Liver (tissue), 9 donors: ENCODE results near the gene TCHP. TPM values are rescaled to one million over a fixed set of nuclear protein-coding genes. Genes with fewer than 3 reads are reported as not detected.

Experiments used
- DNase-seq: peaks from one replicate; pipeline ENCODE4 v3.0.0-alpha.2; 2017; ENCODE audit warnings: low spot score
- H3K27ac ChIP-seq, 2 donors: one replicate each; pipeline ENCODE4 v1.7.0; 2013; ENCODE audit warnings: inconsistent platforms in 2 of 2, low read length in 2 of 2, control low read depth in 1 of 2, low read depth in 1 of 2, mild to moderate bottlenecking in 1 of 2
- H3K27me3 ChIP-seq, 4 donors: one replicate each; pipeline versions ENCODE4 v1.6.1 to v1.7.0; 2013; ENCODE audit warnings: low read length in 3 of 4, inconsistent platforms in 1 of 4, mild to moderate bottlenecking in 1 of 4, moderate library complexity in 1 of 4; ENCODE audit not compliant: control insufficient read depth in 4 of 4, insufficient read depth in 4 of 4
- H3K36me3 ChIP-seq, 4 donors: one replicate each; pipeline versions ENCODE4 v1.6.1 to v1.7.0; 2013; ENCODE audit warnings: low read length in 3 of 4, mild to moderate bottlenecking in 3 of 4, low read depth in 1 of 4, moderate library complexity in 1 of 4; ENCODE audit not compliant: control insufficient read depth in 4 of 4, insufficient read depth in 3 of 4
- H3K4me1 ChIP-seq, 4 donors: one replicate each; pipeline versions ENCODE4 v1.6.1 to v1.7.0; 2013; ENCODE audit warnings: low read length in 3 of 4, mild to moderate bottlenecking in 3 of 4, moderate library complexity in 1 of 4; ENCODE audit not compliant: control insufficient read depth in 4 of 4, insufficient read depth in 4 of 4
- H3K4me3 ChIP-seq, 3 donors: one replicate each; pipeline versions ENCODE4 v1.6.1 to v1.7.0; 2013; ENCODE audit warnings: low read length in 3 of 3, control low read depth in 1 of 3, low read depth in 1 of 3, mild to moderate bottlenecking in 1 of 3
- H3K9ac ChIP-seq, 2 donors: one replicate each; pipeline ENCODE4 v1.7.0; 2013; ENCODE audit warnings: low read length in 2 of 2, mild to moderate bottlenecking in 2 of 2, moderate library complexity in 2 of 2, control low read depth in 1 of 2, low read depth in 1 of 2
- H3K9me3 ChIP-seq, 4 donors: one replicate each; pipeline versions ENCODE4 v1.6.1 to v1.7.0; 2013; ENCODE audit warnings: low read length in 3 of 4; ENCODE audit not compliant: control insufficient read depth in 4 of 4
- ATF3 ChIP-seq: IDR thresholded peaks from 2 replicates; pipeline ENCODE4 v1.6.1; 2016; ENCODE audit warnings: antibody characterized with exemption
- CTCF ChIP-seq: fragments of 150-350 bp; IDR thresholded peaks from 2 replicates; pipeline ENCODE4 v1.5.1; 2017; ENCODE audit warnings: improper control_type of control experiment, low read depth, low read length; ENCODE audit not compliant: missing input control
- FOXA1 ChIP-seq: IDR thresholded peaks from 2 replicates; pipeline ENCODE4 v1.6.1; 2016; ENCODE audit warnings: antibody characterized with exemption
- FOXA2 ChIP-seq: IDR thresholded peaks from 2 replicates; pipeline ENCODE4 v1.6.1; 2016; ENCODE audit warnings: antibody characterized with exemption
- GABPA ChIP-seq, 2 donors: IDR thresholded peaks in 1 of 2; conservative IDR thresholded peaks in 1 of 2; 2 replicates each; pipeline ENCODE4 v1.6.1; 2016; ENCODE audit warnings: antibody characterized with exemption in 2 of 2, mild to moderate bottlenecking in 1 of 2, moderate library complexity in 1 of 2
- HNF4G ChIP-seq: IDR thresholded peaks from 2 replicates; pipeline ENCODE4 v1.6.1; 2016; ENCODE audit warnings: antibody characterized with exemption
- JUND ChIP-seq, 2 donors: IDR thresholded peaks; 2 replicates each; pipeline ENCODE4 v1.6.1; 2016; ENCODE audit warnings: antibody characterized with exemption in 2 of 2
- MAX ChIP-seq: IDR thresholded peaks from 2 replicates; pipeline ENCODE4 v1.6.1; 2016; ENCODE audit warnings: antibody characterized with exemption
- NR2F2 ChIP-seq: IDR thresholded peaks from 2 replicates; pipeline ENCODE4 v1.6.1; 2016; ENCODE audit warnings: antibody characterized with exemption
- RAD21 ChIP-seq, 2 donors: IDR thresholded peaks; 2 replicates each; pipeline ENCODE4 v1.6.1; 2016; ENCODE audit warnings: antibody characterized with exemption in 2 of 2, mild to moderate bottlenecking in 2 of 2
- REST ChIP-seq: IDR thresholded peaks from 2 replicates; pipeline ENCODE4 v1.6.1; 2016; ENCODE audit warnings: antibody characterized with exemption, mild to moderate bottlenecking
- RXRA ChIP-seq, 2 donors: IDR thresholded peaks; 2 replicates each; pipeline ENCODE4 v1.6.1; 2017 to 2018; ENCODE audit warnings: antibody characterized with exemption in 2 of 2, mild to moderate bottlenecking in 1 of 2
- SP1 ChIP-seq: IDR thresholded peaks from 2 replicates; pipeline ENCODE4 v1.6.1; 2018; ENCODE audit warnings: antibody characterized with exemption, mild to moderate bottlenecking
- TAF1 ChIP-seq: conservative IDR thresholded peaks from 2 replicates; pipeline ENCODE4 v1.6.1; 2016; ENCODE audit warnings: antibody characterized with exemption, mild to moderate bottlenecking
- WGBS: extraction: QIAGEN DNeasy Blood & Tissue Kit; methylation state at CpG from one replicate; pipeline ENCODE4 v1.1.7; 2013; 5-methylcytosine and 5-hydroxymethylcytosine counted together
- polyA plus RNA-seq, 2 donors: library from polyadenylated mRNA; stranded (reverse) in 1 of 2; unstranded in 1 of 2; fragments of 200-250 nt in 1 of 2; fragments of >200 nt in 1 of 2; fragmentation: Nextera tagmentation in 1 of 2; extraction: Ambion mirVana in 1 of 2; gene quantifications; one replicate each; pipeline versions ENCODE4 v1.2.1 to v1.2.3, GENCODE V29; 2013 to 2015
- total RNA-seq, 2 donors: library from RNA; depleted of rRNA; stranded (reverse); fragments of >200 nt; gene quantifications; one replicate each; pipeline ENCODE4 v1.2.3, GENCODE V29; 2014
- donor health status: healthy.
- donor health status: healthy.
- donor health status: healthy.
- donor health status: healthy.
- donor health status: healthy.

TCHP gene
- total and polyA plus RNA-seq, 4 donors, result 5.0 to 9.8 (median 5.2) TPM

- DNase-seq, result no peak
- no peaks in the 10 kb centered on the region for H3K9me3 ChIP-seq
- TF ChIP-seq HNF4G (no peak), JUND (IDR thresholded peaks at IDR 0.05) (no peak), CTCF (no peak), FOXA2 (no peak), SP1 (no peak), REST (no peak), GABPA (IDR thresholded peaks at IDR 0.05 in 1 of 2, conservative IDR thresholded peaks at IDR 0.05 in 1 of 2) (no peak), ATF3 (no peak), NR2F2 (no peak)
- peaks cover 10 to 19% (median 15%) of the 10 kb centered on the region in 4 donors for H3K4me1 ChIP-seq
- 82% methylated on average over 10 of the region's 10 CpGs for WGBS
- no peak overlapping the region for H3K27ac ChIP-seq
- H3K36me3 ChIP-seq, result no peaks in the 10 kb centered on the region
- H3K4me3 ChIP-seq, result no peak overlapping the region
- no peak overlapping the region for H3K9ac ChIP-seq
- H3K27me3 ChIP-seq, result no peaks in the 10 kb centered on the region
These were observed 22.4 kb upstream of the TCHP start for GRCh38 chr12:109877504-109878246.

GRCh38 chr12:109878247-109878625, 21.8 kb upstream of the TCHP start:
- H3K9ac ChIP-seq, result no peak overlapping the region
- 94% methylated on average over 3 of the region's 3 CpGs for WGBS
- H3K27me3 ChIP-seq, result no peaks in the 10 kb centered on the region
- H3K4me1 ChIP-seq, result peaks cover 10 to 19% (median 15%) of the 10 kb centered on the region in 4 donors
- H3K9me3 ChIP-seq, result no peaks in the 10 kb centered on the region
- no peak overlapping the region for H3K4me3 ChIP-seq
- no peak overlapping the region for H3K27ac ChIP-seq
- no peaks in the 10 kb centered on the region for H3K36me3 ChIP-seq
- no peak for DNase-seq
- no peak for TF ChIP-seq NR2F2
- no peak for TF ChIP-seq FOXA1
- no peak for TF ChIP-seq RXRA (IDR thresholded peaks at IDR 0.05)
- no peak for TF ChIP-seq CTCF
- no peak for TF ChIP-seq REST
- no peak for TF ChIP-seq TAF1
- TF ChIP-seq RAD21 (IDR thresholded peaks at IDR 0.05), result no peak
- TF ChIP-seq ATF3, result no peak
- TF ChIP-seq FOXA2, result no peak
- no peak for TF ChIP-seq MAX
